Measurements from ENCODE around the gene RASSF3. TPM values are rescaled to one million over a fixed set of nuclear protein-coding genes. Genes with fewer than 3 reads are reported as not detected.

Gene RASSF3
- total RNA-seq, 1 experiment from 2014 or later: 13.4 TPM

GRCh38 chr12:64733857-64734256 is 123.6 kb downstream of the RASSF3 start:
- H3K9me3 ChIP-seq (ENCODE audit: low read length): no peaks in the 10 kb centered on the region
- H3K9me2 ChIP-seq (replicated peaks; ENCODE audit: low read length): no peaks in the 10 kb centered on the region
- POLR2A ChIA-PET (ENCODE audit: unreplicated experiment): interaction anchor here (0.5 to 0.6 kb wide), 3 partner anchors 66 to 364 kb away, joined by 5 to 9 read pairs (median 6); no protein-coding TSS in a partner anchor
- H3K9ac ChIP-seq (ENCODE audit: low read length): no peak overlapping the region
- H3K4me1 ChIP-seq (ENCODE audit: insufficient read depth, low read length): peaks cover 22% of the 10 kb centered on the region
- peak overlapping the region; percentile 71 for H3K4me2 ChIP-seq (ENCODE audit: low read length)
- peak overlapping the region; percentile 15; the same call in 1 of the 2 replicates for H3K27ac ChIP-seq (ENCODE audit: low read length)
- CTCF ChIA-PET: interaction anchor here (0.9 kb wide), 1 partner anchor 62 kb away, joined by 5 read pairs; no protein-coding TSS in a partner anchor
- intact Hi-C loops (cut with micrococcal nuclease): loop anchor here (10.0 kb wide), 1 partner anchor 61 kb away; no protein-coding TSS in a partner anchor
- peak; percentile 98 for ATAC-seq
- H3K79me2 ChIP-seq (ENCODE audit: low read length): no peaks in the 10 kb centered on the region
- peak overlapping the region; percentile 20; the same call in 1 of the 2 replicates for H3K4me3 ChIP-seq (ENCODE audit: low read length)
- peak; percentile 99 for DNase-seq
- no peak overlapping the region for H2AFZ ChIP-seq (ENCODE audit: low read length)
- H3K27me3 ChIP-seq (ENCODE audit: low read length): no peaks in the 10 kb centered on the region
- BruUV-seq (replicated peaks): no TSS peak
- TF ChIP-seq EZH2 (IDR thresholded peaks at IDR 0.05; ENCODE audit: low read length, unreplicated experiment) (no peak), CTCF (conservative IDR thresholded peaks at IDR 0.05; ENCODE audit: low read depth, low read length) (no peak), EZH2phosphoT487 (IDR thresholded peaks at IDR 0.05; ENCODE audit: borderline replicate concordance, low read length) (no peak)
- no peaks in the 10 kb centered on the region for H4K20me1 ChIP-seq (ENCODE audit: low read length)
- peaks cover 19% of the 10 kb centered on the region for H3K36me3 ChIP-seq (ENCODE audit: low read depth, low read length)
- H3F3A ChIP-seq (ENCODE audit: low read length, unreplicated experiment): no peaks in the 10 kb centered on the region

GRCh38 chr12:64735442-64735841 is 125.1 kb downstream of the RASSF3 start:
- no TSS peak for BruUV-seq (replicated peaks)
- Histone ChIP-seq H3F3A (ENCODE audit: low read length, unreplicated experiment) (no peaks in the 10 kb centered on the region), H3K79me2 (ENCODE audit: low read length) (no peaks in the 10 kb centered on the region), H3K4me1 (ENCODE audit: insufficient read depth, low read length) (peaks cover 35% of the 10 kb centered on the region), H3K4me3 (ENCODE audit: low read length) (no peak overlapping the region), H3K27ac (ENCODE audit: low read length) (no peak overlapping the region), H3K27me3 (ENCODE audit: low read length) (no peaks in the 10 kb centered on the region), H3K36me3 (ENCODE audit: low read depth, low read length) (peaks cover 24% of the 10 kb centered on the region), H3K9ac (ENCODE audit: low read length) (no peak overlapping the region), H3K4me2 (ENCODE audit: low read length) (no peak overlapping the region), H3K9me3 (ENCODE audit: low read length) (no peaks in the 10 kb centered on the region), H3K9me2 (replicated peaks; ENCODE audit: low read length) (no peaks in the 10 kb centered on the region), H2AFZ (ENCODE audit: low read length) (no peak overlapping the region), H4K20me1 (ENCODE audit: low read length) (no peaks in the 10 kb centered on the region)
- ChIA-PET CTCF (no interaction called here), POLR2A (ENCODE audit: unreplicated experiment) (no interaction called here)
- ATAC-seq: no peak
- no peak for DNase-seq
- TF ChIP-seq EZH2phosphoT487 (IDR thresholded peaks at IDR 0.05; ENCODE audit: borderline replicate concordance, low read length) (no peak), CTCF (conservative IDR thresholded peaks at IDR 0.05; ENCODE audit: low read depth, low read length) (no peak), EZH2 (IDR thresholded peaks at IDR 0.05; ENCODE audit: low read length, unreplicated experiment) (no peak)
- intact Hi-C loops (cut with micrococcal nuclease): loop anchor here (10.0 kb wide), 1 partner anchor 59 kb away; no protein-coding TSS in a partner anchor

- DNase-seq: no peak
Measured at GRCh38 chr12:64736771-64737170, 126.5 kb downstream of the RASSF3 start.

More at GRCh38 chr12:64736771-64737170, 126.5 kb downstream of the RASSF3 start:
- intact Hi-C loops (cut with micrococcal nuclease): loop anchor here (10.0 kb wide), 1 partner anchor 58 kb away; no protein-coding TSS in a partner anchor
- H4K20me1 ChIP-seq (ENCODE audit: low read length): no peaks in the 10 kb centered on the region
- ChIA-PET POLR2A (ENCODE audit: unreplicated experiment) (no interaction called here), CTCF (no interaction called here)
- H3K9me3 ChIP-seq (ENCODE audit: low read length): no peaks in the 10 kb centered on the region
- TF ChIP-seq CTCF (conservative IDR thresholded peaks at IDR 0.05; ENCODE audit: low read depth, low read length): no peak
- no peak overlapping the region for H3K4me2 ChIP-seq (ENCODE audit: low read length)
- H3K4me1 ChIP-seq (ENCODE audit: insufficient read depth, low read length): peaks cover 35% of the 10 kb centered on the region
- H3K27me3 ChIP-seq (ENCODE audit: low read length): no peaks in the 10 kb centered on the region
- H3K9me2 ChIP-seq (replicated peaks; ENCODE audit: low read length): no peaks in the 10 kb centered on the region
- H2AFZ ChIP-seq (ENCODE audit: low read length): no peak overlapping the region
- no peaks in the 10 kb centered on the region for H3K79me2 ChIP-seq (ENCODE audit: low read length)
- no peak overlapping the region for H3K27ac ChIP-seq (ENCODE audit: low read length)
- H3K4me3 ChIP-seq (ENCODE audit: low read length): no peak overlapping the region
- no peaks in the 10 kb centered on the region for H3F3A ChIP-seq (ENCODE audit: low read length, unreplicated experiment)
- no TSS peak for BruUV-seq (replicated peaks)
- H3K36me3 ChIP-seq (ENCODE audit: low read depth, low read length): peaks cover 22% of the 10 kb centered on the region
- ATAC-seq: no peak
- H3K9ac ChIP-seq (ENCODE audit: low read length): no peak overlapping the region
